ENCODE measurements around the gene TULP3.

The TULP3 gene

DNA sequence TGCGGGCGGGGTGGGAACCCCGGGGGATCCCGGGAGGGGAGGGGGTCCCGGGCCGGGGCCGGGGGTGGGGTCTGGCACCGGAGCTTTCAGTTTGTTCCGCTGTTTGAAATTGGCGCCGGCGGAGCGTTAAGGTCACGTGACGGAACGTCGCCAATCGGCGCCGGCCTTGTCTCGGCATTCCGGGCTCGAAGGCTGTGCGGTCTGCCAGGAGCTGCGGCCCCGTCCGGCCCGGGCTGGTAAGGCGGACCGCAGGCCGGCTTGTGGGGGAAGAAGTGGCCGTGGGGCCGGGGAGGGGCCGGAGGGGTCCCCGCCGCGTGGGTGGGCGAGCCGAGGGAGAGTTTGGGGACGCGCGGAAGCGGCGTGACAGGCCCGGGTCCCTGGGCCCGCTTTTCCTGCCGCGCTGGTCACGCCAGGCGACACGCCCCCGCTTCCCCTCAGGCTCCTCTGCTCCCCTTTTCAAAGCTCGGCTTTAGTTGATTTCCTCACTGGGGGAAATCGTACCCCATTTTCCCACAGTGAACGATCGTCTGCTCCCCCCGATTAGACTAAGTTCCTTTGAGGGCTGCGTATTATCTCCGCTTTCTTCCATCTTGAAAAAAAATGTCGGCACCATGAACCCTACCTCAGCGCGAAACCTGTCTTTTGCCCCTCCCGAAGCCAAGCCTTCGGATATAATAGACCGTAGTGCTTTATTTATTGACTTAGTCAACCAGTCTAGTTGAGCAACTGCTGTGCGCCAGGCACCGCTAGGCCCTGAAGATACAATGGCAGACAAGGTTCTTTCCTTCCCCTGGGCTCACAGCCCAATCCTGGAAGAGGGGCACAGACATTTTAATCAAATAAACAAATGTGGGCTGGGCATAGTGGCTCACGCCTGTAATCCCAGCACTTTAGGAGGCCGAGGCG, 13.4 kb upstream of the TULP3 start, which contains the start of the genes FOXM1 and RHNO1:
FOXM1 (minus strand) TSS at position 128 of the 906 bp plus-strand sequence. CDS start 2,696 bp downstream, outside the sequence.
RHNO1 (plus strand) TSS at position 177 of the 906 bp plus-strand sequence. CDS start 8,144 bp downstream, outside the sequence.
- DNase-seq (ENCODE audit: low read depth): peak; percentile 76

DNA sequence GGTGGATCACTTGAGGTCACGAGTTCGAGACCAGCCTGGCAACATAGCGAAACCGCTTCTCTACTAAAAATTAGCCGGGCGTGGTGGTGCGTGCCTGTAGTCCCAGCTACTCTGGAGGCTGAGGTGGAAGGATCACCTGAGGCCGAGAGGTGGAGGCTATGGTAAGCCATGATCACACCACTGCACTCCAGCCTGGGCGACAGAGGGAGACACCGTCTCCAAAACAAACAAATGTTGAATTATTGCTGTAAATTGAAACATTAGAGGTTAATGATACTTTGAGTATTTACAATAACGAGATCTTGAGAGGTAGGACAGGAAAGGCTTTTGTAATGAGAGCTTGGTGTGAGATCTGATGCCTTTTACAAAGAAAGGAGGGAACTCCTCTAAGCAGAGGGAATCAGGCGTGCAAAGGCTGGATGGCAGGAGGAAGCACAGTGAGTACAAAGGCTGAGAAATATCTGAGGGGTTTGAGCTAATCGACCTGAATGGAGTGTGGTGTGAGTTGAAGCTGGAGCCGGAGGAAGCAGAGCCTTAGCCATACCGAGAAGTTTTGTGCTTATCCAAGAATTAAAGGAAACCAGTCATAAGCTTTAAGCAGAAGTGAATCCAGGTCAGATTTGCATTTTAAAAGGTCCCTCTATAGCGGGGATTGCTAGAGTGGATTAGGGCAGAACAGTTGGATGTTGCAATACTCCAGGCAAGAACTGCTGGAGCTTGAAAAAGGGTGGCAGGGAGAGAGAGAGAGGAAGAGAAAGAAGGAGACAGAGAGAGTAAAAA, 12.5 kb upstream of the TULP3 start:
- DNase-seq (ENCODE audit: low read depth): no peak

DNA sequence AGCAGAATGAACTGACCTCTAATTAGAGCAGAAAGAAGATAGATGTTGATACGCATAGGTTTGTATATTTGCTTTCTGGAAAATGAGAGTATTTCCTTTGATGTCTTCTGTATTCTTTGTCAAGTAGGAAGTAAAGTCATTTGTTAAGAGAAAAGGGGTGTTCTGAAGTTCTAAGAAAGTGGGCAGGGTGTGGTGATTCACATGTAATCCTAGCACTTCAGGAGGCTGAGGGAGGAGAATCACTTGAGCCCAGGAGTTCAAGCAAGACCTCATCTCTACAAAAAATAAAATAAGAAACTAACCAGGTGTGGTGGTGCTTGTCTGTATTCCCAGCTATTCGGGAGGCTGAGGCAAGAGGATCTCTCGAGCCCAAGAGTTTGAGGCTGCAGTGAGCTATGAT, 10.8 kb upstream of the TULP3 start:
- DNase-seq (ENCODE audit: low read depth): no peak

DNA sequence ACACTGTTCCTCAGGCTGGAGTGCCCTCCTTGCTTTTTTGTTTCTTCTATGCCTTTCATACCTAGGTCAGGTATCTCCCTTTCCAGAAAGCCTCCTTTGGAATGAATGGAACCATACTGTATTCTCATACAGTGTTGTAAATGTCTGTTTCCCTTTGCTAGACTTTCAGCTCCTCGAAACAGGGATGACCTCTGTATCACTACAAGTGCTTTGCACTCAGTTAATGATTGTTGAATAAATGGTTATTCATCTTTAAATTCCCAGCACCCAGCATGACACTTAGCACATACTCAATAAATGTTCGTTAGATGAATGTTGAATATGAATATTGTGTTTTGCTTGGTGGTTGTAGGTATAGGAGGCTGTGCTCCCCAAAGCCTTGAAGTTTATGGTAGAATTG, 5.9 kb upstream of the TULP3 start:
- no peak for DNase-seq (ENCODE audit: low read depth)

- no peak for DNase-seq (ENCODE audit: low read depth)
Measured at GRCh38 chr12:2886768-2887450, 3.8 kb upstream of the TULP3 start.

- DNase-seq (ENCODE audit: low read depth): no peak
Measured at GRCh38 chr12:2890001-2890387, 697 bp upstream of the TULP3 start.

DNA sequence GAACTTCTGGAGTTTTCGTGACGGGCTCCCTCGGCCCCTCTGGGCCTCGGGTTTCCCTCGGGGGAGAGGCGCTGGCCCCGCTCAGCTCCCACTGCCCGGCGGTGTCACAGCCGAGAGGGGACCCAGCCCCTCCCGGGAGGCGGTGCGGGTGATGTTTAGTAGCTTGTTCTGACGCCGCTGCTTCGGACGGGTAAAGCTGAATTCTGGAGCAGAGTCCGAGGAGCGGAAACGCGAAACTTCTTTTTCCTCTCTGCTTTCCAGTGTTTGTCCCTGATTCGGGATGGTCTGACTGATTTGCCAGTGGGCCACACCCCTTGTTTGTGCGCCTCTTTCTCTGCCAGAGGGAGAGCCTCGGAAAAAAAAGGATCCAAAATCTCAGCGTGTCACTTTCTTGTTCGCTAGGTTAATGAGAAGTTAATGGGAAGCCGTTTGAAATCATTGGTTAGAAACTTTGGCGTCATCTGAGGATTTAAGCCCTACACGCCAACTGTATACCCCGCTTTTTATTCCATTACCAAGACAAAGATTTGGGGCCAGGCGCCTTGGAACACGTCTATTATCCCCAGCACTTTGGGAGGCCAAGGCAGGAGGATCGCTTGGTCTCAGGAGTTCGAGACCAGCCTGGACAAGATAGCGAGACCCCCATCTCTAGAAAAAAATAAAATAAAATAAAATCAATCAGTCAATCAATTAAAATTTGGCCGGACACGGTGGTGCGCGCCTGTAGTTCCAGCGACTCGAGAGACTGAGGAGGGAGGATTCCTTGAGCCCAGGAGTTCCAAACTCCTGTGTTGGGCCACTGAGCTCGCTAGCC, 756 bp downstream of the TULP3 start:
- peak; percentile 9 for DNase-seq (ENCODE audit: low read depth)

GRCh38 chr12:2892246-2892645, 1.6 kb downstream of the TULP3 start:
- DNase-seq (ENCODE audit: low read depth): no peak

DNA sequence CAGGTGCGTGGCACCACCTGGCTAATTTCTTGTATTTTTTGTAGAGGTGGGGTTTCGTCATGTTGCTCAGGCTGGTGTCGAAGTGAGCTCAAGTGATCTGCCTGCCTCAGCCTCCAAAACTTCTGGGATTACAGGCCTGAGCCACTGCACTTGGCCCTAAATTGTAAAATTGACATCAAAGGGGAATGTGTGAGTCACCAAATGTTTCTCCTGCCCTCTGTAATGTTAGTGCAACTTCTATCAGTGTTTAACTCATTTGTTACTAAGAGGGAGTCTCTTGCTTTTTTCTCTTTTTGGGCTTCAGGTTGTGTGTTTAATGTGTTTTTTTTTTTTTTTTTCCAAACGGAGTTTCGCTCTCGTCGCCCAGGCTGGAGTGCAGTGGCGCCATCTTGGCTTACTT, 2.3 kb downstream of the TULP3 start:
- no peak for DNase-seq (ENCODE audit: low read depth)

DNA sequence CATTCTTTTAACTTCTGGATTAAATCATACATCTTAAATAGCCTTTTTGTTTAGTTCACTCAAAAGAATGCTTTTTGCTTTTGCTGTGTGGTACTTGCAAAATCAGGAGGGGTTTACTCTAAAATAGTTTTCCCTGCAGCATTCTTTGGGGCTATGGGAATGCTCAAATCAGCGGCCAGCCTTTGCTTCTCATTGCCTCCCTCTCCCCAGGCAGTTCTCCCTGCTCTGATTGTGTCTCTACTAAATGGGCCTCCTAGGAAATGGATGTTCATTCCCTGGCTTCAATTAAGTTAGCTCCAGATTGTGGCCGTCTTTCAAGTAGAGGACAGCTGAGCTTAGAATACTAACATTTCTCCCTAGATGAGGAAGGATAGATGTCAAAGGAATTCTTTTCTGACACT, 4.4 kb downstream of the TULP3 start:
- DNase-seq (ENCODE audit: low read depth): no peak

DNA sequence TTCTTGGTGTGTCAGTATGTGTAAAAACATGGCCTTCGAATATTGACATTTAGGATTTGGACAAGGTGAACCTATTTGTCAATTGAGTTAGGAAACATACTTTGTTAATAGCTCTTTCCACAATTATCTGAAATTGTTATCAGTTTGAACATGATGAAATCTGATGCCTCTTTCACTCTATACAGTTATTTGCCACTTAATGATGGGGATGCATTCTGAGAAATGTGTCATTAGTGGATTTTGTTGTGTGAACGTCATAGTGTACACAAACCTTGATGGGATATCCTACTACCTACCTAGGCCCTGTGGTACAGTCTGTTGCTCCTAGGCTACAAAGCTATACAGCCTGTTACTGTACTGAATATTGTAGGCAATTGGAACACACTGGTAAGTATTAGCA, 4.8 kb downstream of the TULP3 start:
- DNase-seq (ENCODE audit: low read depth): no peak

GRCh38 chr12:2897418-2897817, 6.7 kb downstream of the TULP3 start:
- no peak for DNase-seq (ENCODE audit: low read depth)

DNA sequence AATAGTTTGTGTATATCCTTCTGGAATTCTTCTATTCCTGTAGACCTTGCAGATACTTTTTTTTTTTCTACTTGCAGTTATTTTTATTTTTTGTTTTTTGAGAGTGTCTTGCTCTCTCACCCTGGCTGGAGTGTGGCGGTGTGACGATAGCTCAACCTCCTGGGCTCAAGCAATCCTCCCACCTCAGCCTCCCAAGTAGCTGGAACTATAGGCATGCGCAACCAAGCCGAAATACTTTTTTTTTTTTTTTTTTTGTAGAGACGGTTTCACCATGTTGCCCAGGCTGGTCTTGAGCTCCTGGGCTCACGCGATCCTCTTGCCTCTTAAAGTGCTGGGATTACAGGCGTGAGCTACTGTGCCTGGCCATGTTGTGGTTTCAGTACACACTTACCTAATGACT, 10.0 kb downstream of the TULP3 start:
- DNase-seq (ENCODE audit: low read depth): no peak

GRCh38 chr12:2902272-2902880, 11.7 kb downstream of the TULP3 start:
- no peak for DNase-seq (ENCODE audit: low read depth)

DNA sequence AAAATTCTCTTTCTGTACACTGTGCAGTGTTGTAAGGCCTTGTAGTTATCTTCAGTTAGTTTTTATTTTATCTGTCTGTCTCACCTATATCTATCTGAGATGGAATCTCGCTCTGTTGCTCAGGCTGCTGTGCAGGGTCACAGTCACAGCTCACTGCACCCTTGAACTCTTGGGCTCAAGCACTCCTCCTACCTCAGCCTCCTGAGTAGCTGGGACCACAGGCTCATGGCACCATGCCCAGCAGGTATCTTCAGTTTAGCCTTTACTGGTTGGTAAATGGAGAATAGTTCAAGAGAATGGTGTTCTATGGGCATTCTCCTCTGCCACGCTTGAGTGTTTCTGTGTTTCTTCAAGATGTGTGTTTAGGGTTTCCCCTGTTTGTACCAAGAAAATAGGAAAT, 13.6 kb downstream of the TULP3 start:
- no peak for DNase-seq (ENCODE audit: low read depth)

- no peak for DNase-seq (ENCODE audit: low read depth)
Measured at GRCh38 chr12:2912216-2912575, 21.5 kb downstream of the TULP3 start.

DNA sequence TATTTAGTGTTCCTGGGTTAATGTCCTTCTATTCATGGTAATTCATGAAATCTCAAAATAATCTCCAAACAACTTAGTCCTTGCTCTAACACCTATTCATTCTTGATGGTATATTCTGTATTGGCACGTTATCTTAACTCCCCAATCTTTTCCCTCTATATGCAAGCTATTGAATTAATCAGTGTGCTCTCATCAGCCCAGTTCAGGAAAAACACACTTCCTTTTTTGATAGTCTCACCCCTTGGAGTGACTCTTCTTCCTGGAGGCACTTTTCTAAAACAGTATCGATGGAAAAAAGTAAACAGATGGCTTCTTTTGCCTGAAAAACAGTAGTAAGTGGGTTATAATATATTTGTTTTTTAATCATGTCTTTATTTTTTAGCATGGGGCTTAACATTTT, 28.6 kb downstream of the TULP3 start:
- no peak for DNase-seq (ENCODE audit: low read depth)

GRCh38 chr12:2922329-2922728, 31.6 kb downstream of the TULP3 start:
- DNase-seq (ENCODE audit: low read depth): no peak

- DNase-seq (ENCODE audit: low read depth): no peak
Measured at GRCh38 chr12:2923057-2923456, 32.4 kb downstream of the TULP3 start.

GRCh38 chr12:2924019-2924418, 33.3 kb downstream of the TULP3 start:
- DNase-seq (ENCODE audit: low read depth): no peak

DNA sequence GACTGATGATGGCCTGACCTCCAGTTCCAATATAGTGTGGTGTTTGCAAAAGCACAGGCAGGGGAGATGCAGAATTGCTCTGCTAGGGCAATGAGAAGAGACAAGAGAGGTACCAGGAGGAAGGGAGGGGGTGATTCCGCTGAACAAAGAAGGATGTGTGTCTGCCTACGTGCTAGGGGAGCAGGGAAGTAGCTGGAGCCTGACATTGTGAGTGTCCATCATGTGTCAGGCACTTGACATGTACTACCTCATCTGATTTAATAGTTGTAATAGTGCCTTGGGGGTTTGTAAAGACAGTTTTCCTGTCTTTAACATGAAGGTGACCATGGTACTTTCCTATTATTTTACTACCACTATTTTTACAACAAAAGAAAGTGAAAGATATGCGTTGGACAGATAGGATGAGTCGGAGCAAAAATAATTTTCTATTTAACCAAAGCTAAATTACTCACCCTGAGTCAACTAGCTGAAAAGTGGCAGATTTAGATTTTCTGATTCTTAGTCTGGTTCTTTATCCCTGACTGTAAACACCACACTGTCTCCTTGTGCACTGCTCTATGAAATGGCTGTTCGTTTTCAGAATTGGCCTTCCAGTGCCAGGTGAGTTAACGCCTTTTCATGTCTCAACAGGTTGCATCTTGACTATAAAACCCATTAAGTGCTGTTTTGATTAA, 34.8 kb downstream of the TULP3 start:
- DNase-seq (ENCODE audit: low read depth): no peak

Measured in activated gamma-delta T cell treated with anti-CD3 and anti-CD28 coated beads, Interleukin-2, amount 50 U/mL, for 16 hours (primary cell).